ENCODE data around the gene IFNGR2.

DNA sequence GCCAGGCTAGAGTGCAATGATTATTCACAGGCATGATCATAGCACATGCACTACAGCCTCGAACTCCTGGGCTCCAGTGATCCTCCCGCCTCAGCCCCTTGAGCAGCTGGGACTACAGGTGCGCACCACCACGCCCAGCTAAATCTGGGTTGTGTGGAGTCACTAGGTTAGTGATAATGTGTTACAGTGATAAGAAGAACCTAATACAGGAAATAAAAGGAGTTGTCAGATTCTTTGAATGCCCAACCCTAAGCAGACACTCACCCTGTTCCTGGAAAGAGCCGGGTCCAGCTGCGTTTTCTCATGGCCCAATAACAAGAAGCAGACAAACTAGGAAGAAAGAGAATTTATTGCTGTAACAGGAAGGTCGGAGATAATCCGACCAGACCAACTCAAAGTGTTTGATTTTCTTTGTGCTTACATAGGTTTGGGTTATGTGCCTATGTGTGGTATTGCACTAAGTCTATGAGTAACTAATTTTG is 8.8 kb downstream of the IFNGR2 start:
- TF ChIP-seq POLR2A (IDR thresholded peaks at IDR 0.05) = no peak
- TF ChIP-seq, protein P1, sequence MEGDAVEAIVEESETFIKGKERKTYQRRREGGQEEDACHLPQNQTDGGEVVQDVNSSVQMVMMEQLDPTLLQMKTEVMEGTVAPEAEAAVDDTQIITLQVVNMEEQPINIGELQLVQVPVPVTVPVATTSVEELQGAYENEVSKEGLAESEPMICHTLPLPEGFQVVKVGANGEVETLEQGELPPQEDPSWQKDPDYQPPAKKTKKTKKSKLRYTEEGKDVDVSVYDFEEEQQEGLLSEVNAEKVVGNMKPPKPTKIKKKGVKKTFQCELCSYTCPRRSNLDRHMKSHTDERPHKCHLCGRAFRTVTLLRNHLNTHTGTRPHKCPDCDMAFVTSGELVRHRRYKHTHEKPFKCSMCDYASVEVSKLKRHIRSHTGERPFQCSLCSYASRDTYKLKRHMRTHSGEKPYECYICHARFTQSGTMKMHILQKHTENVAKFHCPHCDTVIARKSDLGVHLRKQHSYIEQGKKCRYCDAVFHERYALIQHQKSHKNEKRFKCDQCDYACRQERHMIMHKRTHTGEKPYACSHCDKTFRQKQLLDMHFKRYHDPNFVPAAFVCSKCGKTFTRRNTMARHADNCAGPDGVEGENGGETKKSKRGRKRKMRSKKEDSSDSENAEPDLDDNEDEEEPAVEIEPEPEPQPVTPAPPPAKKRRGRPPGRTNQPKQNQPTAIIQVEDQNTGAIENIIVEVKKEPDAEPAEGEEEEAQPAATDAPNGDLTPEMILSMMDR (IDR thresholded peaks at IDR 0.05) = no peak
